Measurements from ENCODE around the gene SP6. TPM values are rescaled to one million over a fixed set of nuclear protein-coding genes. Genes with fewer than 3 reads are reported as not detected.

The SP6 gene
- total RNA-seq, 1 experiment from 2014 or later = 0.05 TPM

DNA sequence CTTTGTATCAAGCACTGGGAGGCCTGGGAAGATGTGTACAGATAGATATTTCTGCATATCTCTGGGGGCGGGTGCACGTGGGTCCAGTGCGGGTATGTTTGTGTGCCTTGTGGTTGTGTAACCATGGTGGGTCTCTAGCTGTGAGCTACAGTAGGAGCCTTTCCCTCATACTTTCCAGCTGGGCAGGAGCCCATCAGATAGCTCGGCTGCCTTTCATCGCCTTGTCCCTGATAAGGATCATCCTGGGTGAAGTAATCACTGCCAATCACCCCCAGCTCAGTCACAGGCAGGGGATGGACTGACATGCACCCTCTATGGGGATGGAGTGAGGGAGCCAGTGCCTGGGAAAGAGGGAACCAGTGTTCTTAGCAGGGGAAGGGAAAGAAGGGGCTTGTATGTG lies 6.7 kb downstream of the SP6 start:
- DNase-seq (ENCODE audit: low read depth, low spot score) = no peak
- in situ Hi-C loops (cut with HindIII; ENCODE audit: low pct_unique_long_range_greater_than_20kb, low sequenced_read_pairs) = no loop called here

DNA sequence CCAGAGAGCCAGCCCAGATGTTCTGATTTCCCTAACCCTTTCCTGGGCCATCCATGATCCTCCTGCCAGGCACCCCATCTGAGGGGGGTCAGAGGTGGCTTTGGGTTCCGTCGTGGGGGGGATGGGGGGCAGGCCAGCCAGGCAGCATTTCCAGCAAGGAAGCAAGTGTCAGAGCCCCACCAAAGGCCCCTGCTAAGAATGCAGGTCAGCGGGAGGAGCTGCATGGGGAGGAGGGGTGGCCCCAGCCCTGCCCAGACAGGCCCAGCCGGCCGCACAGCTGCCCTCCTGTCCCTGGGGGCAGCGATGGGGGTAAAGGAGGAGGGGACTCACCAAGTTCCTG lies 7.6 kb downstream of the SP6 start:
- in situ Hi-C loops (cut with HindIII; ENCODE audit: low pct_unique_long_range_greater_than_20kb, low sequenced_read_pairs) = no loop called here
- DNase-seq (ENCODE audit: low read depth, low spot score) = no peak

DNA sequence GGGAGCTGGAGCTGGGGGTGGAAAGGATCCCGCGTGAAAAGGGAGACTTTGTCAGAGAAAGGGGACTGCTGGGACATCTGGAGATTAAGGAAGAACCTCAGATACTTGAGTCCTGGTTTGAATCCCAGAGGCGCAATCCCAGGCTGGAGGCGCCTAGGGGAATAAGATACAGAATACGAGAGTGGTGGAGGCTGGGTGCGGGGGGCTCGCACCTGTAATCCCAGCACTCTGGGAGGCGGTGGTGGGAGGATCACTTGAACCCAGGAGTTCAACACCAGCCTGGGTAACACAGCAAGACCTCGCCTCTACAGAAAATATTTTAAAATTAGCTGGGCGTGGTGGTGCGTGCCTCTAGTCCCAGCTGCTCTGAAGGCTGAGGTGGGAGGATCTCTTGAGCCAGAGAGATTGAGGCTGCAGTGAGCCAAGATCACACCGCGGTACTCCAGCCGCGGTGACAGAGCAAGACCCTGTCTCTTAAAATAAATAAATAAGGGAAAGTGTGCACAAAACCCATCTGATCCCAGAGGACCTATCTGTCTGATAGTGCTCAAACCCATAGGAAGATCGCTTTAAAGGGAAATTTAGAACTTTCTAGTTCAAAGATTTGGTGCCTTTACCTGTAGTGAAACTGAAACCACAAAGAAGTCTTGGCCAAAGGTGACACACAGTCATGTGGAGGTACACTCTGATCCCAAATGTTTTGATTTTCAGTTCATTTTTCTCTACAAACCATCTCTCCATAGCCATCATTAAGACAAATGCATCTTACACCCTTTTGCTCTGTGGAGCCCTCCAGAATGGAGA lies 9.3 kb downstream of the SP6 start:
- in situ Hi-C loops (cut with HindIII; ENCODE audit: low pct_unique_long_range_greater_than_20kb, low sequenced_read_pairs) = no loop called here
- DNase-seq (ENCODE audit: low read depth, low spot score) = no peak

DNA sequence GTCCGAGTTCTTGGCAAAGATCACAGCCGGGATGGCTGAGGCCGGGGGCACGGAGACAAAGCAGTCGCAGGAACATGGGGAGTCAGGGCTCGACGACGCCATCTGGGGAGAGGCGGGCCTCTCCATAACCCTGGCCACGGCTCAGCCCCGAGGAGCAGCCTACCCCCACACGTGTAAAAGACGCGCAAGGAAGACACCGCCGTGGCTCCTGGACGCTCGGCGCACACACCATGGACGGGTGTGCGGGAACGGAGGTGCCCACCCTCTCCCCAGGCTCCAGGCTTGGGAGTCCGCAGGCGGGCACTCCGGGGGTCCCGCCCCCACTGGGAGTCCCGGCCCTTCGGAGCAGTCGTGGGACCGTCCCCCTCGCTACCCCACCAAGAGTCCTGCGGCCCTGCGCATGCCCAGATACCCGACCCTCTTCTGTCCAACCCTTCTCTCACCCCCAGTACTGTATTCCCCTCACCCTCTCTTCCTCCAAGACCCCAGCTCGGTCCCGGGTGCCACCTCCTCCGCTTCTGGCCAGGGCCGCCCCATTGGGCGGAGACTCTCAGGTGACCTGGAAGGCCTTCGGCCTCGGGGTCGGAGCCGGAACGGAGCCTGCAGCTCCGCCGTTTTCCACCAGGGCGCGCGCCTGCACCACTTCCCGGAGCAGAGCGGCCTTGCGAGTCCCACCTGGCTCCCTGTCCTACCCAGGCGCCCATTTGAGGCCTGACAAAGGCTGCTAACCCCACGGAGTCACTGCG lies 10.0 kb downstream of the SP6 start, which contains the start of gene SCRN2:
SCRN2 (minus strand) TSS at position 532 of the 746 bp plus-strand sequence; CDS start at position 102, 430 bp downstream.
- peak; percentile 88 for DNase-seq (ENCODE audit: low read depth, low spot score)
- in situ Hi-C loops (cut with HindIII; ENCODE audit: low pct_unique_long_range_greater_than_20kb, low sequenced_read_pairs) = no loop called here

DNA sequence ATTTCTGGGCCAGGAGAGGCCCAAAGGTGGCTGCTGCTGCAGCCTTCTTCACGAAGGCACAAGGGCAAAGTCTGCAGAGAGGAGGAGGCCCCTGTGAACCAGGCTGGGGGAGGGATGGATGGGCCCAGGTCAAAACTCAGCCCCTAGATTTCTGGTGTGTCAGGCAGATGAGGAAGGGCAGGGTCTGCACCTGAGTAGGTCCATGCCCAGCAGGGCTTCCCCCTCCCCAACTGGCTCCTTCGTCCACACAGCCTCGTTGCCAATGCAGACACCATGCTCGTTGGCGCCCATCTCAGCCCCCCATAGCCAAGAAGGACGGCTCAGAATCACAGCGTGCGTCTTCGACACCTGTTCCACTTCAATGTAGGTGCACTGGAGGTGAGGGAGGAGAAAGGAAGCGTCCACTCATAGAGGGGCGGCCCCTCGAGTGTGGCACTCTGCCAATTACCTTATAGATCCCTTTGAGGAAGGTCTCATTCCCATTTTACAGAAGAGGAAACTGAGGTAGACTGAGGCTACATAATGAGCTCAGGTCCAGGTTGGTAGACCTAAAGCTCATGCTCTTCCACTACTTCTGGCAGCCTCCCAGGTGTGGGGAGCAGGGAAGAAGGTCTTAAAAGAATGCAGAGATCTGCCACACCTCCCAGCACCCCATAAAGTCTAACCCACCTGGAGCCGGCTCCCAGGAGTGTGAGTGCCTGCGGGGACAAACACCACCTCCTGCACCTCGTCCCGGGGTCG lies 10.8 kb downstream of the SP6 start:
- no peak for DNase-seq (ENCODE audit: low read depth, low spot score)
- in situ Hi-C loops (cut with HindIII; ENCODE audit: low pct_unique_long_range_greater_than_20kb, low sequenced_read_pairs) = no loop called here

DNA sequence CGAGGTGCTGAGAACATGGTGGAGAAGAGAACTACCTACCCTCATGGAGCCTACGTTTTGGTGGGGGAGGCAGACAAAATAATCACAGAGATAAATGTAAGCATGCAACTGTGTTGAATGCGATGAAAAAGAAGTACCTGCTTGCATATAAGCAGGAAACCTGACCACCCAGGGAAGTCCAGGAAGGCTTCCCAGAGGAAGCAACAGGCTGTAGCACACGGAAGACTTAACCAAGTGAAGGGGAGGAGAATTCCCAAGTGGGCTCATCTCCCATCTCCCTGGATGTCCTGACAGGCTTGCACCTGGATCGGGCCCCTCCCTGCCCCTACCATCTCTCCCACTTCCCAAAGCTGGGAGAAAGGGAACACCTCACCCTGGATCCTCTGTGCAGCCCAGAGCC lies 11.9 kb downstream of the SP6 start:
- DNase-seq (ENCODE audit: low read depth, low spot score) = no peak
- in situ Hi-C loops (cut with HindIII; ENCODE audit: low pct_unique_long_range_greater_than_20kb, low sequenced_read_pairs) = no loop called here

DNA sequence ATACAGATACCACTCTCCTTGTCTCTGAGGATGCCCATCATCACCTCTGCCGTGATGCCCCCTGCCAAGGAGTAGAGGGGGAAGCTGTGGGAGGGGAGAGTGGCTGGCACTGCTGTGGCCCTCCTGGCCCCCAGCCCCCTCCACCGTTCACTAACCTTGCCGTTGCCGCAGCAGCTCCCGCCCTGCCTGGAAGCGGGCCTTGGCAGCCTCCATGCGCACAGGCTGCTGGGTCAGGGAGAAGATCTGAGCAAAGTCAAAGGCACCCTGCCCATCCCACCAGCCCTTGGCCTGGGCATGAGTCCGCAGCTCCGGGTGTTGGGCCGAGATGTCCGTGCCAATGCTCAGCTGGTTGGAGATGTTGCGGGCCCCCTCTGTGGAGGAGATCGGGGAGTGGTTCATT lies 12.3 kb downstream of the SP6 start:
- no peak for DNase-seq (ENCODE audit: low read depth, low spot score)
- in situ Hi-C loops (cut with HindIII; ENCODE audit: low pct_unique_long_range_greater_than_20kb, low sequenced_read_pairs) = no loop called here

DNA sequence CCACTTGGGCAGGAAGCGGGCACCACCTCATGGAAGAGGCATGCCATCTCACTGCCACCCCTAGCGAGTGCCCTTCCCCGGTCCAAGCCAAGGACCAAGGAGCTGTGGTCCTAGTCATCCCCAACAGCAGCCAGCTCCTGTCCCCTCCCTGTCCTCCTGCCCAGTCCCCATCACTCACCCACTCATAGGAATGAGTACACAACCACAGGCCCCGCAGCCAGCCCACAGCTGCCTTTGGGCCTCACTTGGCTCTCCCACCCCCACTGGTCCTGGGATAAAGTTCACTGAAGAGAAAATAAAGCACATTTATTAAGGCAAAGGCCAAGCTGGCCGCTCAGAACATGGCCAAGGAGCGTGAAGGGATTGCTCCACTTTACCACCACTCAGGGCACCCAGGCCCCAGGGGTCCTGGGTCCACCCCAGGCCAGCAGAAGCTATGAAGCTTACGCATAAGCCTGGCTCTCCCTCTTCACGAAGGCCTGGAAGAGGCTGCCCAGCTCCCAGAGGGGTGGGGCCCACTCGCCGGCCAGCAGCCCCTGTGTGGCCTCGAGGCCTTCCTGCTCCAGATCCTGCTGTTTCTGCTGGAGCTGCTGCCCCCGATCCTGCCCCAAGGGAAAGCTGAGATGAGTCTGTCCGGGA lies 13.4 kb downstream of the SP6 start:
- in situ Hi-C loops (cut with HindIII; ENCODE audit: low pct_unique_long_range_greater_than_20kb, low sequenced_read_pairs) = no loop called here
- DNase-seq (ENCODE audit: low read depth, low spot score) = no peak

DNA sequence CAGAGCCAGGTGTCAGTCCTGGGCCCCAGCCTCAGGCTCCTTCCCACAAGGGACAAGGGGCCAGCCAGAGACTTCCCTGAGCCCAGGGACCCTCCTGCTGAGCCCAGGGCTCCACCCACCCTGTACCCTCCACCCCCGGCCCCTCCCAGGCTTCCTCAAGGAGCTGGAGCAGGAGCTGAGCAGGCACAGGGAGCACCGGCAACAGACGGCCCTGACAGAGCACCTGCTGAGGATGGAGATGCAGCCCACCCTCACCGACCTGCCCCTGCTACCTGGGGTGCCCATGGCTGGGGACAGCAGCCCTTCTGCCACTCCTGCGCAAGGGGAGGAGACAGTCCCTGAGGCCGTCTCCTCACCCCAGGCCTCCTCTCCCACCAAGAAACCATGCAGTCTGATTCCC lies 14.4 kb downstream of the SP6 start:
- in situ Hi-C loops (cut with HindIII; ENCODE audit: low pct_unique_long_range_greater_than_20kb, low sequenced_read_pairs) = no loop called here

DNA sequence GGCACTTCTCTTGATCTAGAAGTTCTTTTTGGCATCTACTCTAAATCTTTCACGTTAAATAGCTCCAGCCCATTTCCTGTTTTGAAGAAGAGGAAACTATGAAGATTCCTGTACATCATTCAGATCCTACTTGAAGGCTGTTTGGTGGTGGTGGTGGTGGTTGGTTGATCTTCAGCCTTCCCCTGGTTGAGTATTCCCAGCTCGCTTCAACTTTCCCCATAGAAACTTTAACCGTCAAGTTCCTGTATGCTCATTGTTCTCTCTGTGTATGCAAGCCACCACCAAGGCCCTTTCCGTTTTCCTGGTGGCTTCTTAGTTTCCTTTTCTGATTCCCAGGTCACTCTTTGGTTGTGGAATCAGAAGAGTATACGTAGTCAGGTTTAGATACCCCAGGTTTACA lies 16.2 kb downstream of the SP6 start:
- no peak for DNase-seq (ENCODE audit: low read depth, low spot score)
- in situ Hi-C loops (cut with HindIII; ENCODE audit: low pct_unique_long_range_greater_than_20kb, low sequenced_read_pairs) = no loop called here

More for the DNA sequence above, 14.4 kb downstream of the SP6 start:
- no peak for DNase-seq (ENCODE audit: low read depth, low spot score)

DNA sequence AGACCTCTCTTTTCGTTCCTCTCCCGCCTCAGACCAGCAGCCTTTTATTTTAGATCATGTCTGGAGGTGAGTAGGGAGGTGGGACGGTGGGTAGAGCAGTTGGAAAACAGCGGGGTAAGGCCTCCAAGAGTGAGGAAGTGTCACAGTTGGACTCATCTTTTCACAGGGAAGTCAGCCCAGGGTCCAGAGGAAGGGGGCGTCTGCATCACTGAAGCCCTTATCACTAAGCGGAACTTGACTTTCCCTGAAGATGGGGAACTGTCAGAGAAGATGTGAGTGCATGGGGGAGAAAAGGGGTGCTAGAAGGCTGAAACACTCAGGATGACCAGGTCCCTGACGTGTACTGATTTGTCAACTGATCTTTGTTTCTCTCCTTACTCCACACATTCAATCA lies 19.0 kb downstream of the SP6 start:
- DNase-seq (ENCODE audit: low read depth, low spot score) = no peak
- in situ Hi-C loops (cut with HindIII; ENCODE audit: low pct_unique_long_range_greater_than_20kb, low sequenced_read_pairs) = no loop called here

DNA sequence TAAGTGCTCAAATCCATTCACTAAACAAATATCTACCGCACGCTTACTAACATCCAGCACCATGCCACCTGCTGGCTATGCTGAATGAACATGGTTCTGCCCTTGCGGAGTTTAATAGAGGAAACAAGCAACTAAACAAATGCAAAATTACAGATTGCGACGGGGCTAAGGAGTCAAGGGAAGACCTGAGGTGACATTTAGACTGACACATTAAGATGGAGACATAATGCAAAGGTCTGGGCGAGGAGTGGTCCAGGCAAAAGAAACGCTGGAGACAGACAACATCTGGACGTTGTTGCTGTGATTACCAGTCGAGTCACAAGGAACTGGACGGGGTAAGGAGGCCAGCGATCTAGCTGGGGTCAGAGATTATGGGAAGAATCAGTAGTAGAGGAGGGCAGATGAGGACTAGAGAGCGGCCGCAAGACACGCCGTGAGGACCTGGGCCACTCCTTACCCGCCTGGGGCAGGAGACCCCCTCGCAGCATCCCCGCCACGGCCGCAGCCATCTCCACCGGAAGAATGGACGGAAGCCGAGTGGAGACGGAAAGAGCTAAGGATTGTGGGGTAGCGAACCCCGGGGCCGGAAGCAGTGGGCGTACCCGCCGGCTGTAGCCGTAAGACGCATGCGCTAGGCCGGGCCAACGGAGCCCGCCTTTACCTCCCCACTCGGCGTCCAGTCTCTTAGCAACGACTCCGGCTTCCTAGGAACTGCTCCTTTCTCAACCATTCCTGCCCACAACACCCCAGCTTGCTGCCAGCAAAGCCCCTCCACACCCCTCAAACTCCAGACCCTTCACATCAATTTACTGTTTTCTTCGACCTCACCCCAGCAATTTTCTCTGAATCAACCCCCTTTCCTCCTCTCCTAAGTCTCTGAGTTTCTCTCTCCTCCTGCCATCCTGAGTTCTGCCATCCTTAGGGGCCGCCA lies 19.7 kb downstream of the SP6 start, which contains the start of the genes LRRC46 and MRPL10:
LRRC46 (plus strand) TSS at position 668 of the 931 bp plus-strand sequence. CDS start 320 bp downstream, outside the sequence.
MRPL10 (minus strand) TSS at position 539 of the 931 bp plus-strand sequence; CDS start at position 509, 30 bp downstream.
- in situ Hi-C loops (cut with HindIII; ENCODE audit: low pct_unique_long_range_greater_than_20kb, low sequenced_read_pairs) = no loop called here
- peak; percentile 92 for DNase-seq (ENCODE audit: low read depth, low spot score)

DNA sequence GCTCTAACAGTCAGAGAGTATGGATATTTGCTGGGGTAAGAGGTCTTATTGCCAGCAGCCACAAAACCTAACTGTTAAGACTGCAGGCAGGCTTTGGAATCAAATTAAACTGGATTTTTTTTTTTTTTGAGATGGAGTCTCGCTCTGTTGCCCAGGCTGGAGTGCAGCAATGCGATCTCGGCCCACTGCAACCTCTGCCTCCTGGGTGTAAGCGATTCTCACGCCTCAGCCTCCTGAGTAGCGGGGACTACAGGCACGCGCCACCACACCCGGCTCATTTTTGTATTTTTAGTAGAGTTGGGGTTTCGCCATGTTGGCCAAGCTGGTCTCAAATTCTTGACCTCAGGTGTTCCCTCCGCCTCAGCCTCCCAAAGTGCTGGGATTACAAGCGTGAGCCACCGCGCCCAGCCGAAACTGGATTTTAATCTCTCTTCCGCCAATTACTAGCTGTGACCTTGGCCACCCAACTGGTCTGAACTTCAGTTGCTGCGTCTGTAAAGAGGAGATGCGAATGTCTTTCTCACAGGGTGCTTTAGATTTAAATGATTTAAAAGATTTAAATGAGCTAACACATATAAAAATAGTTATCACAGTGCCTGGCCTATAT lies 20.5 kb downstream of the SP6 start:
- in situ Hi-C loops (cut with HindIII; ENCODE audit: low pct_unique_long_range_greater_than_20kb, low sequenced_read_pairs) = no loop called here
- DNase-seq (ENCODE audit: low read depth, low spot score) = no peak

DNA sequence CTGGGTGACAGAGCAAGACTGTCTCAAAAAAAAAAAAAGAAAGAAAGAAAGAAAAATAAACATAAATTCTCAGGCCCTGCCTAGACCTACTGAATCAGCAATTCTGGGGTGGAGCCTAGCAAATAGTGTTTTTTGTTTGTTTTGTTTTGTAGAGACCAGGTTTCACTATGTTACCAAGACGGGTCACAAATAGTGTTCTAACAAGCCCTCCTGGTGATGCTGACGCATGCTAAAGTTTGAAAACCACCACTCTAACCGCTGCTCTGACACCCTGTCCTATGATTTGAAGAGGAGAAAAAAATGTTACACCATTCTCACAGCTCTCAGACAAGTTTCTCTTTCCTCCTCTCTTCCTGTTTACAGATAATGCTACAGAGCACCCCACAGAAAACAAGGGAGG lies 21.1 kb downstream of the SP6 start:
- no peak for DNase-seq (ENCODE audit: low read depth, low spot score)
- in situ Hi-C loops (cut with HindIII; ENCODE audit: low pct_unique_long_range_greater_than_20kb, low sequenced_read_pairs) = no loop called here

DNA sequence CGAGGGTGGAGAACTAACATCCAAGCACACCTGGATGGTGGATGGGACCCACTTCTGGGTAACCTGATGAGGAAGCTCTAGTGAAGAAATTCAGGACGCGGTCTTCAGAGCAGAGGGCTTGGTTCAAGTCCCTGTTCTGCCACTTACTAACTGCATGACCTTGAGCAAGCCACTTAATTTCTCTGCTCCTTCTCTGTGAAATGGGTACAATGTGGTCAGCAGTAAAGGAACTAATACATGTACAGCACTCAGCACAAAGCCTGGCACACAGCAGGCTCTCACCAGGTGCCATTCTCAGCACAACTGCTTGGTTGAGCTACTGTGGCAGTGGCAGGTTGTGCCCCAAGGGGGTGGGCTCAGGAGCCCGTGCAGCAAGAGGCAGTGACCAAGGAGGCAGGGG lies 27.4 kb downstream of the SP6 start:
- no peak for DNase-seq (ENCODE audit: low read depth, low spot score)
- in situ Hi-C loops (cut with HindIII; ENCODE audit: low pct_unique_long_range_greater_than_20kb, low sequenced_read_pairs) = no loop called here

DNA sequence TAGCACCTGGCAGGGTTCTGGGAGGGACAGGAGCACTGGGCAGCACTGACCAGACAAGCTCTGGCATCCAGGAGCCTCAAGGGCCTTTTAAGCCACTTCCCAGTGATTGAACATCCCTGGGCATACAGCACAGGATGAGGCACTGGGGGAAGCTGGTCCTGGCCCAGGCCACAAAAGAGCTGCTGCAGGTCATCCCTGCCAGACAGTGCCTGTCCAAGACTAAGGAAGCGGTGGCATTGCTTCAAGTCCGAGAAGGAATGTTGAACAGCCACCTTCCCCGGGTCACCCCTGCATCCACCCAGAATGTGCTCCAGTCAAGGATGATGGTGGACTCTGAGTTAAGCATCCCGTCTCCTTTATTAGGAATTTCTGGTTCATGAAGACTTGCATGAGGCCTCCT lies 28.2 kb downstream of the SP6 start:
- in situ Hi-C loops (cut with HindIII; ENCODE audit: low pct_unique_long_range_greater_than_20kb, low sequenced_read_pairs) = no loop called here
- no peak for DNase-seq (ENCODE audit: low read depth, low spot score)

All from SK-MEL-5 (cell line).